CD4-positive, alpha-beta T cell treated with Interleukin-6 for 4 hours (primary cell): ENCODE results near the gene SLC4A3.
"Not testable (repeated sequence)": the region's sequence is repeated elsewhere in the genome, so short reads cannot be mapped to it uniquely, and the experiment has no call there.

Source experiments
- DNase-seq: peaks from one replicate; pipeline ENCODE4 v3.0.0-alpha.2; 2020; ENCODE audit warnings: mixed read lengths

SLC4A3 gene

GRCh38 chr2:219651656-219652055, 24.2 kb downstream of the SLC4A3 start:
- DNase-seq = not testable (repeated sequence)

- DNase-seq = no peak
Observed at GRCh38 chr2:219656526-219656925, 29.1 kb downstream of the SLC4A3 start.

- DNase-seq = no peak
Observed at GRCh38 chr2:219658196-219658846, 30.9 kb downstream of the SLC4A3 start.

GRCh38 chr2:219658874-219659273, 31.4 kb downstream of the SLC4A3 start:
- DNase-seq = no peak

- no peak for DNase-seq
Observed at GRCh38 chr2:219661197-219661954, 33.9 kb downstream of the SLC4A3 start.

- DNase-seq = no peak
Observed at GRCh38 chr2:219661955-219662395, 34.5 kb downstream of the SLC4A3 start.

- DNase-seq = no peak
Observed at GRCh38 chr2:219662566-219662965, 35.1 kb downstream of the SLC4A3 start.

- no peak for DNase-seq
Observed at GRCh38 chr2:219663116-219663762, 35.8 kb downstream of the SLC4A3 start.

- DNase-seq = no peak
Observed at GRCh38 chr2:219664041-219664440, 36.6 kb downstream of the SLC4A3 start.

GRCh38 chr2:219664944-219665343, 37.5 kb downstream of the SLC4A3 start:
- DNase-seq = no peak

- no peak for DNase-seq
Observed at GRCh38 chr2:219665926-219666325, 38.5 kb downstream of the SLC4A3 start.

- no peak for DNase-seq
Observed at GRCh38 chr2:219668316-219668715, 40.9 kb downstream of the SLC4A3 start.

- DNase-seq = no peak
Observed at GRCh38 chr2:219670386-219670785, 43.0 kb downstream of the SLC4A3 start.

GRCh38 chr2:219671279-219671678, 43.8 kb downstream of the SLC4A3 start:
- DNase-seq = no peak

GRCh38 chr2:219672406-219672805, 45.0 kb downstream of the SLC4A3 start:
- no peak for DNase-seq

- DNase-seq = no peak
Observed at GRCh38 chr2:219675221-219675620, 47.8 kb downstream of the SLC4A3 start.

- no peak for DNase-seq
Observed at GRCh38 chr2:219676586-219676985, 49.2 kb downstream of the SLC4A3 start.

GRCh38 chr2:219679041-219679440, 51.6 kb downstream of the SLC4A3 start:
- DNase-seq = no peak

GRCh38 chr2:219679571-219679970, 52.1 kb downstream of the SLC4A3 start:
- DNase-seq = no peak

- no peak for DNase-seq
Observed at GRCh38 chr2:219680958-219681693, 53.7 kb downstream of the SLC4A3 start.

GRCh38 chr2:219681694-219682300, 54.4 kb downstream of the SLC4A3 start:
- no peak for DNase-seq

- DNase-seq = not testable (repeated sequence)
Observed at GRCh38 chr2:219683474-219683873, 56.0 kb downstream of the SLC4A3 start.
